ENCODE measurements around the gene CLEC20A.

- TF ChIP-seq CTCF (tag by site-specific recombination; IDR thresholded peaks at IDR 0.05) (no peak), PATZ1 (tag by site-specific recombination; IDR thresholded peaks at IDR 0.05) (no peak), ZNF335 (tag by site-specific recombination; conservative IDR thresholded peaks at IDR 0.05) (no peak), ZNF121 (tag by site-specific recombination; IDR thresholded peaks at IDR 0.05) (no peak), ZNF639 (tag by site-specific recombination; IDR thresholded peaks at IDR 0.05) (no peak), MZF1 (tag by site-specific recombination; IDR thresholded peaks at IDR 0.05; ENCODE audit: borderline replicate concordance) (no peak), ZNF837 (tag by site-specific recombination; IDR thresholded peaks at IDR 0.05) (no peak), GLI4 (tag by site-specific recombination; IDR thresholded peaks at IDR 0.05) (no peak), PRDM4 (tag by site-specific recombination; IDR thresholded peaks at IDR 0.05) (no peak), ZNF398 (tag by site-specific recombination; IDR thresholded peaks at IDR 0.05) (no peak), YY1 (tag by site-specific recombination; IDR thresholded peaks at IDR 0.05) (no peak)
Observed at GRCh38 chr1:178451529-178451928, 45.2 kb downstream of the CLEC20A start.
